HL-60 (cell line): ENCODE data around the gene PDGFA.

ENCODE experiments used
- CTCF ChIP-seq: IDR thresholded peaks from one replicate; pipeline ENCODE4 v1.5.1; 2011; ENCODE audit warnings: low read length, control low read depth, inconsistent platforms; ENCODE audit not compliant: insufficient read depth
- POLR2AphosphoS5 ChIP-seq: IDR thresholded peaks from 2 replicates; pipeline ENCODE4 v1.6.1; 2012; ENCODE audit warnings: low read depth
- REST ChIP-seq: IDR thresholded peaks from 2 replicates; pipeline ENCODE4 v1.6.1; 2012; ENCODE audit warnings: low read depth; ENCODE audit not compliant: insufficient replicate concordance

- no peak for TF ChIP-seq CTCF
- TF ChIP-seq REST: no peak
- no peak for TF ChIP-seq POLR2AphosphoS5
Measured at GRCh38 chr7:522071-522950, 2.7 kb upstream of the PDGFA start.
